ENCODE results near the gene GPR35. TPM values are rescaled to one million over a fixed set of nuclear protein-coding genes. Genes with fewer than 3 reads are reported as not detected.
"Not testable (repeated sequence)": the region's sequence is repeated elsewhere in the genome, so short reads cannot be mapped to it uniquely, and the experiment has no call there.

GPR35 gene
- polyA plus RNA-seq, 10 donors, result 0.52 to 3.0 (median 1.4) TPM

DNA sequence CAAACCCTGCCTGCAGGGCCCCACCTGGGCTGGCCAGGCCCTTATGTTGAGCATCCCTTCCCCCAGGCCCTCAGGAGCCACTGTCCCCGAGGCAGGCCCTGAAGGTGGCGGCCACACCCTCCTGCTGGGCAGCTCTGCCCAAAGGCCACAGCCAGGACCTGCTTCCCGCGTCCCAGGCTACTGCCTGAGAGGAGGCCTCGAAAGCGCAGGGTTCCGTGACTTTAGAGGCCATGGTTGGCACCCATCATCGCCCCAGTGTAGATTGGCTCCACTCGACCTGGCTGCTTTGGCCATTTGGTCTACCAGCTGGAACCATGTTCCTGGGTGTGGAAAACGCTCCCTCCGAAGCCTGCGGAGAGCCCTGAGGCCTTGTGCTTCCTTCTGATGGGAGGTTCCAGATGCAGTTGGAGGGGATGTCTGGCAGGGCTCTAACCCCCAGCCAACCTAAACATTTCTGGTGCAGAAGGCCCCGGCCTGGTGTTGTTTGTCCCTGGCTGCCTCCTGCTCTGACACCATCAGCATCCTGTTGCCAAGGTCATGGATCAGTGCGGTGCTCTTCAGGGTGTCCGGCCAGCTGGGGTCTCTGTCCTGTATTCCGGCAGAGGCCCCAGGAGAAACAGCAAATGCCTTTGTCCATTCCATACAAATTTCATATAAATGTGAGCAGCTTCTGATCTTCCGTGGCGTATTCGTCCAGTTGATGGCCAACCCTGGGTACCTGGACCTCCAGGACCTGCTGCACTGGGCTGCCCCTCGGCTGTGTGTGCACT lies 24.0 kb upstream of the GPR35 start:
- DNase-seq, result no peak

DNA sequence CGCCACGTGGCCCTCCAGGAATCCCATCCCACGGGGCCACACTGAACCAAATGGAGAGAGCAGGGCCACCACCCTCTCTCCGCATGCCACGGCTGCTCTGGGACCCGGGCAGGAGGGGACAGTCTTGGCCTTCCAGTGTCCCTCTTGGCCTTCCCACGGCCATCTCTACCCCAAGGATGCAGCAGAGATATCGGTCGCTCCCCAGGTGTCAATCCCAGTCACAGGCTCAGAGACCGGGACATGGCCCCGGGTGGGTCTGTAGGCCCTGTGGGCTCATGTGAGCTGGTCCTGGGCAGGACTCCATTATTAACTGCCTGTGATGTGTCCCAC lies 23.5 kb upstream of the GPR35 start:
- no peak for DNase-seq

DNA sequence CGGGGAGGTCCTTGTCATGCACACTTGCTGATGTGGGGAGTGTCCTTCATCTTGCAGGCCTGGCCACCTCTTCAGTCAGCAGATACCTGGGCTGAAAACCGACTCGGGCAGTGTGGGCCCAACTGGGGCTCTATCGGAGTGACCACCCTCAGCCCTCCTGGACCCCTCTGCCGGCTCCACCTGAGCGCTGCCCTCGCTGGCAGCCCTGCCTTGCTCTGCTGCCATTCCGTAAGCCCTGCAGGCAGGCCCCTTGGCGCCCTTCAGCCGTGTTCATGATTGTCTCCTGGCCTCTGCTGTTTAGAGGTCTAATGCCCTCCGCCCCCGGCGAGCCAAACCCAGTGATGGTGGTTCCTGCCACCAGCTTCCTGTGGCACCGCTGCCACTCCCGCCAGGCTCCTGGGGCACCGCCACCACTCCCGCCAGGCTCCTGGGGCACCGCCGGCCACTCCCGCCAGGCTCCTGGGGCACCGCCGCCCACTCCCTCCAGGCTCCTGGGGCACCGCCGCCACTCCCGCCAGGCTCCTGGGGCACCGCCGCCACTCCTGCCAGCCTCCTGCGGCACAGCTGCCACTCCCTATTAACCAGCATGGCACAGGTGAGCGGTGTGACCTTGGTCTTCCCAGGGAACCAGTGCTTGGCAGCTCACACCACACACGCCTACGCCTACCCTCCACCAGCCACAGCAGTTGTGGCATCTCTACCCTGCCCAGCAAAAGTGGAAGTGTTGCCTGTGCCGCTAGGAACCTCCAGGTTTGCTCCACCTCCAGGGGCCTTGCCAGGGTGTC lies 22.8 kb upstream of the GPR35 start:
- no peak for DNase-seq

DNA sequence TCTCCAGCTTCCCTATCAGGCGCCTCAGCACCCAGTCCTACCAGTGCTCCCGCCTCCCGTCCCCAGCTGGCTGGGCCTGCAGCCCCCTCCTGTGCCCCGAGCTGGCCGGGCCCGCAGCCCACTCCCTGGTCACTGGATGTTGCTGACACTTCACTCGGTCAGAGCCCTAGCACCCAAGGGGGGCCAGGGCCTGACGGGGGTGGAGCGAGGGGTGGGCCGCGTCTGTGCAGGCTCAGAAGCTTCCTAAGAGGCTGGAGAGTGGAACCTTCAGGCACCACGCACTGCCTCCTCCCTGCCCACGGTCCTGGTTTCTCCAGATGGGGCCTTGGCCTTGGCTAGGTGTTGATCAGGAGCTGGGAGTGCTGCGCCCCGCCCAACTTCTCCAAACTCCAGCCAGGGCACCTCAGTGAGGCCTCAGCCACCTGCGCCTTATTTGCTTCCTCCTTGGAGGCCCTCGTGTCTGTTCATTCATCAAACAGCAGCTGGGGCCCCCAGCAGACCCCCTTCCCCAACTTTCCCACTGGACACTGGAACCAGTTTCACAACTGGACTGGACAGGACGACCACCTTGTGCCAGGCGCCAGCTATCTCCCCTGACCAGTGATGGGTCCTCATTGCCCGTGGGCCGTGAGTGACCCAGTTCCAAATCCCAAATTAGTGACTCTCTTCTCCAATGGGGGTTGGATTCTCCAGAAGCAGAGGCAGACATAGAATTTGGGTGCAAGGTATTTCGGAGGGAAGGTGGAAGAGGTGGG lies 22.0 kb upstream of the GPR35 start:
- DNase-seq, result no peak

DNA sequence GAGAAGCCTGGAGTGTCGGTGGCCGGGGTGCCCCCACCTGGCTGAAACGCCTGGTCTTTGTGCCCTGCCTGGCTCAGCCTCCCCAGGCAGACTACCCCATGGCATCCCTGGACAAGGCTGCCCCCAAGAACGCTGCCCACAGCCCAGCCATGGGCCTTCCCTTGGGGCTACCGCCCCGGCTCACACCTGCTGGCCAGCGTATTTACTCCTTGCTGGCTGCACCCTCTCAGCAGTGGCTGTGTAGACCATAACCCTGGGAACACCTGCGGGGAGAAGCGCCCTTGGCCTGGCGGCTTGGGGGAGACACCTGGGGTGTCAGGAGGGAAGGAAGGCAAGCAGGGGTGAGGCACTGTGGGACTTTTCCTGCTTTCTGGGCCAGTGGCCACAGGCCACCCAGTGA lies 21.4 kb upstream of the GPR35 start:
- no peak for DNase-seq

DNA sequence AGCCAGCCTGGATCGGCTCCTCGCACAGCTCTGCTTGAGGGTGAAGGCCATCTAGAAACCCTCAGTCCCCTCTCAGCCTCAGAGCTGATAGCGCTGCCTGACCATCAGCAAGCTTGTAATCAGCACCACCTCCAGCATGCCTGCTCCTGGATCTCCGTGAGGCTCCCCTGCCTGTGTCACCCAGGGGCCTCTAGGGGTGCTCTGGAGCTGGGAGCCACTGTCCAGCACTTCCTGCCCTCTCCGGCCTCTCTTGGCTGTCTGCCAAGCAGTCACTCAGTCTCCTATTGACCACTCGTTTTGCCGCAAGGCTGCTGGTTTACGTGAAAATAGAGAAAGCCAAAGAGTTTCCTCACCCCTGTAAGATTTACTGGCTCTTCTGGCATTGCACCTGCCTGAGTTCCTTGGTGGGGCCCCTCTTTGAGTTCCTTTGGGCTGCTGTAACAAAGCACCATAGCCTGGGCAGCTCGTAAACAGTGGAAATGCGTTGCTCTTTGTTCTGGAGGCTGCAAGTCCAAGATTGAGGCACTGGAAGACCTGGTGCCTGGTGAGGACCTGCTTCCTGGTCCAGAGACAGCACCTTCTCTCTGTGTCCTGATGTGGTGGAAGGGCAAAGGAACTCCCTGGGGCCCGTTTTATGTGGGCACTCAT lies 20.9 kb upstream of the GPR35 start:
- peak in 2 of 3 donors; percentile 56 to 75 for DNase-seq

DNA sequence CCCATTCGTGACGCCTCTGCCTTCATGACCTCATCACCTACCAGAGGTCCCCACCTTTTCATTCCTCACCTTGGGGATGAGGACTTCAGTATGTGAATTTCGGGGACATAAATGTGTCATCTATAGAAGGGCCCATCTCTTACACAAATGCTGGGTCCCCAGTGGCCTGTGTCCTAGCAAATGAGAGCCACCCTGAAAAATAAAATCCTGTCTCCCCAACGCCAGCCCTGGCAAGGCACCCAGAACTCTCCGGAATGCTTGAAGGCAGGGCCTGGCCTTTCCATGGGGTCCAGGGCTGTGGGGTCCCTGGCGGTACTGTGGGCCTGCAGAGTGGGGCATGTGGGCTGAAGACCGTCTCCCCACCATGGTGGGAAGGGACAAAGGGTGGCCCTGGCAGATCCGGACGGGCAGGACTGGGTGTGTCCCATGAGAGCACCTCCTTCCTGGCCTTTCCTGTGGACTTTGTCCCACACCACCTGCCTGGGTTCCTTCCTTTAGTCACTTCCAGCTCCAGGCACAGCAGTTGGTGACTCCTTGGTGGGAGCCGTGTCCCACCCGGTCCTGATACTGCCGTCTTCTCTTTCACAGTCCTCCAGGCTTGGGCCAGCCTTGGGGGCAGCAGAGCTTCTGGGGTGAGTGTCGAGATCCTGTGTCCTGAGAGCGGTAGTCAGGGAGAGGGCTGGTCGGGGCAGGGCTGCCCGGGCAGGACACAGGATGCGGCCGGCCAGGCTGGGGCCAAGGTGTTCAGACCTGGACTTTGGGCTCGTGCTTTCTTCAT lies 20.2 kb upstream of the GPR35 start:
- no peak for DNase-seq

DNA sequence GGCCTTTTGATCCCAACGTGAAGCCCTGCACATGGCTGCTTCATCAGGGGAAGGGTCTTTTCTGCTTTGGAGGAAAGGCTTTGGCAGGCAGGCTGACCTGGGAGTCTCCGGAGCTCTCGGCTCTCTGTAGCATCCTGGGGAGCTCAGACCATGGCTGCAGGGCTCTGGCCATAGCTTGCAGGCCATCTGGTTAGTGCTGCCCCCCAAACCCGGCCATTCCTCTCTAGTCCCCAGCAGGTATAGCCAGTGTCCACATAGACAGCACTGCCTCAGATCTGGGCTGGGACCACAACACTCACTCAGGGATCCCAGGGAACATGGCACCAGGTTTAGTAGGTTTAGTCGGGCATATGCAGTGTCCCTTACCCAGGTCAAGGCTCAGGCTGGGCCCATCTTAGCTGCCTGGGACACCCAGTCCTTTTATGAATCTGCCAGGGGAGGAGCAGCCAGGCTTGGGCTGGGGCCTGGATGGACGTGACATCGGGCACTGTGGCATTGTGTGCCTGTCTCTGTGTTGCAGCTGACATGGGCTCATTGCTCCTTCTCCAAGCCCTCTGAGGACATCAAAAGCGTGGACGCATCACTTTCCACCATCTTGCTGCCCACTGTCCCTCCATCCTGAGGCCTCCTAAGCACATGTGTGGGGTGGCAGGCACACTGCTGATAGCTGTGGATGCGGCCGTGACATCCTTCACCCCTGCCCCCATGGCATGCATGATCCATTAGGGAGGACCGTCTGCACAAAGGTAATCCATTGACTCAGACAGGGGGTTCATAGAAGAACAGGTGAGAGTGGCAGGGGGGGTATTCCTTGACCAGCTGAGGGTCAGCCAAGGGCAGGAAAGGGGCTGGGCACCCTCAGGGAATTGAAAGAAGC lies 19.2 kb upstream of the GPR35 start:
- no peak for DNase-seq

DNA sequence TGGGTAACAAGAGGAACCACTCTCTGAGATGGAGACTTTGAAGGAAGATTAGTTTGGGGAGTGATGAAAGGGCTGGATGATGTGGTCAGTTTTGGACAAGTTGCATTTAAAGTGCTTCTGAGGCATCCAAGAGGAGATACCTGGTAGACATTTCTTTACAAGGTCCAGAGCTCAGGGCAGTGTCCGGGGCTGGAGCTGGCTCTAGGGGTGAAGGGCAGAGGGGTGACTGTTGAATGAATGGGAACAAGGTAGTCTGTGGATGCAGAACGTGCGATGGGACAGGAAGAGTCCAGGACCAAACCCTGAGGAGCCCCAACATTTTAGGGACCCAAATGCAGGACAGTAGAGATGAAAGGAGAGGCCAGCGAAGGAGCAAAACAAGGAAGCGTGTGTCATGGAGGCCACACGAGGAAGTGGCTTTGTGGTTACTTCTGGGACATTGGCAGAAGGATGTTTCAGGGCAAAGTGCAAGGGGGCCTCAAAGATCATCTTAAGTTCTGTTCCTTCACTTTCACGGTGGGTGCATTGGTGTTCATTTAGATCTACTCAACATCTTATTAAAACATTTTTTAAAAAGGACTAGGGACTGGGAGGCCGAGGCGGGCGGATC lies 13.6 kb upstream of the GPR35 start:
- no peak for DNase-seq

DNA sequence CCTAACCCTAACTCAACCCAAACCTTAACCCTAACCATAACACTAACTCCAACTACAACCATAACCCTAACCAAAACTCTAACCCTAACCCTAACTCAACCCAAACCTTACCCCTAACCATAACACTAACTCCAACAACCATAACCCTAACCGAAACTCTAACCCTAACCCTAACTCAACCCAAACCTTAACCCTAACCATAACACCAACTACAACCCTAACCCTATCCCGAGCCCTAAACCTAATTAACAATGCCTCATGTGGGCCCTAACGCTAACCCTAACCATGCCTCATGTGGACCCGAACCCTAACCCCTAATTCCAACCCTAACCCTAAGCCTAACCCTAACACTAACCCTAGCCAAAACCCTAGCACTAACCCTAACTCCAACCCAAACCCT lies 11.5 kb upstream of the GPR35 start:
- DNase-seq, result no peak

DNA sequence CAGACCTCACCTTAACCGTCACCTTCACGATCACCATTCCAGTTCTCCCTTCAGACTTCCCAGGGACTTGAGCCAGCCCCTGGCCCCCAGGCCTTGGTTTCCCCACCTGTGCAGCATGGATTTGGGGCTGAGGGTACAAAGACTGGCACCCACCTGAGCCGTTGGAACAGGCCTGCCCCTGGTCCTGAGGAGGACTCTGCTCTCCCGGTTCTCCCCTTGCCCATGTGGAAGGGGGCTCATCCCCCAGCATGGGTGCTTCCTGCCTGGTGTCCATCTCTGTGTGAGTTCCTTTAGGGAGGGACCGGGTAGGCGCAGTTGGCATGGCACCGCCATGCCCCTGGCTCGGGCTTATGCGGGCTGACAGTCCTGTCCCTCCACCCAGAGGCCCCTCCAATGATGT lies 10.9 kb upstream of the GPR35 start:
- DNase-seq, result no peak

DNA sequence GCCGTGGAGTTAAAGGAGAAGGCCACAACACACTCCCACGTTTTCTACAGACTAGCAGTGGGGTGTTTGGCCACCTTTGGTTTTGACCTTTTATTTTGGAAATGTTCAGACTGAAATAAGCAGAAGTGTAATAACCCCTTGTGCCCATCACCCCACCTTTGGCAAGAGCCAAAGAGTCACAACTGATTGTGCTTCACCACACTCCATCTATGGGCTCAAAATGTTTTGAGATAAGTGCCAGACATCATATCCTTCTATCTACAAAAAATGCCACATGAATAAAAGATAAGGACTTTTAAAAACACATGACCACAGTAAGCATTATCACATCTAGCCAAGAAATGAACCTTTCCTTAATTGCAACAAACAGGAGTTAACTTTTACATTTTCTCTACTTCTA lies 9.9 kb upstream of the GPR35 start:
- DNase-seq, result no peak

DNA sequence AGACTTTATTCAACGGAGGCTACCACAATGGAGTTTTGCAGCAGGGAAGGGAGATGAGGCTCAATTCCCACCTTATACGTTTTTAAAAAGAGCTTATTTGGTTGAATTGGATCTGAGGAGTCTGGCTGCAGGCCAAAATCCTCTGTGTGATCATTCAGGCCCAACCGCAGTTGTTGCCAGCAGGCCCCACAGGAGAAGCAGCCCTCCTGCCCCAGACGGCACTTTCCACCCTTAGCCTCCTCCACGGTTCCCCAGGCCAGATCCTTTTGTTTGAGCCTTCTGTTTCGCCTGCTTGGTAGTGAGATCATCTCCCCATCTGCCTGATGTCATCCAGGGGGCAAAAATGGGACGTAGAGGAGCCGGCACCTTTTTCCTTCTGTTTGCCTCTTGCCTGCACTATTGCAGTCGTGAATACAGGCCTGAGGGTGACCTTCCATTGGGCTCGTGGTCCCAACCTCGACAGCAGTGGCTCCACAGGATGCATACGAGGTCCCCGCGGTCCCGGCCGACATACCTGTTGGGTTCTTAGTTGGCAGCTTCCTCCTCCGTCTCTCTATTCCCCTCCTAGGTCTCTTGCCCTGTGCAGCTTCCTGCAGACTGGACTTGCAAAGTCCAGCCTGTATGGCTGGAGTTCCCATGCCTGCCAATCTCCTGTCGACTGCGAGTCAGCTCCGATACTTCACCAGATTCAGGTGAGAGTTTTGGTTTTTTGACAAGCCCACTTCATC lies 9.3 kb upstream of the GPR35 start:
- DNase-seq, result no peak

DNA sequence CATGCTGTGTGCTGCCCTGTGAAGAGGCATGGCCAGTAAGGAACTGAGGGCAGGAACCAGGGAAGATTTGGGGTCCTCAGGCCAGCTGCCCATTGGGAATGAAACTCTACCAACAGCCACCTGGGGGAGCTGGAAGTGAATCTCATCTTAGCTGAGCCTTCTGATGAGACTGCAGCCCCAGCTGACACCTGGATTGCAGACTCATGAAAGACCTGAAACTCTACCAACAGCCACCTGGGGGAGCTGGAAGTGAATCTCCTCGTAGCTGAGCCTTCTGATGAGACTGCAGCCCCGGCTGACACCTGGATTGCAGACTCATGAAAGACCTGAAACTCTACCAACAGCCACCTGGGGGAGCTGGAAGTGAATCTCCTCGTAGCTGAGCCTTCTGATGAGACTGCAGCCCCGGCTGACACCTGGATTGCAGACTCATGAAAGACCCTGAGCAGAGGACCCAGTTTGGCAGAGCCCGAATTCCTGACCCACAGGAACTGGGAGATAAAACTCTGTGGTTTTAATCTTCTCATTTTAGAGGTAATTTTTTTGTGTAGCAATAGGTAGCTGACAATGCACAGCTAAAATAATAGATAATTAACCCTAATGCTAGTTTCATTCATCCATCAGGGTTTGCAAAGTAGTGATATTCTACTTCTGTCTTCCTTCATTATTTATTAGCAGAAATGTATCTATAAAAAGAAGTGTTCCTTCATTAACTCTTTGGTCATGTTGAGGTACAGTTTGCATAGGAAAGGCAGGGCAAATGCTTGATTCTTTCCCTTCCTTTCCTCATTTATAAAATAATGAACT lies 8.2 kb upstream of the GPR35 start:
- DNase-seq, result not testable (repeated sequence)

DNA sequence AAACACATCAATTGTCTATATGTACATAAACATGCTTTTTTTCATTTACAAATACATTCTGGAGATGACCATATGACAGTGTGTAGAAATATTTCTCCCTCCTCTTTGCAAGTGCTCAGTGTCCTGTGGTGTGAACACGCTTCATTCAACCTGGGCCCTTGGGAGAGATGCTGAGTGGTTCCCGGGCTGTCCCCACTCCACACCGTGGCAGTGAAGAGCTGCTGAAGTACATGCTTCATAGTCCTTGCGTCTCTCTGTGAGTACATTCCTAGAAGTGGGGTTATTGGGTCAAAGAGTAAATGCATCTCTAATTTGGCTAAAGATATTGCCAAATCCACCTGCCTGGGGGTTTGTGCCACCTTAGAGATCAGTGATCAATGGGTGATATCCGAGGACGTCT lies 6.5 kb upstream of the GPR35 start:
- no peak for DNase-seq

DNA sequence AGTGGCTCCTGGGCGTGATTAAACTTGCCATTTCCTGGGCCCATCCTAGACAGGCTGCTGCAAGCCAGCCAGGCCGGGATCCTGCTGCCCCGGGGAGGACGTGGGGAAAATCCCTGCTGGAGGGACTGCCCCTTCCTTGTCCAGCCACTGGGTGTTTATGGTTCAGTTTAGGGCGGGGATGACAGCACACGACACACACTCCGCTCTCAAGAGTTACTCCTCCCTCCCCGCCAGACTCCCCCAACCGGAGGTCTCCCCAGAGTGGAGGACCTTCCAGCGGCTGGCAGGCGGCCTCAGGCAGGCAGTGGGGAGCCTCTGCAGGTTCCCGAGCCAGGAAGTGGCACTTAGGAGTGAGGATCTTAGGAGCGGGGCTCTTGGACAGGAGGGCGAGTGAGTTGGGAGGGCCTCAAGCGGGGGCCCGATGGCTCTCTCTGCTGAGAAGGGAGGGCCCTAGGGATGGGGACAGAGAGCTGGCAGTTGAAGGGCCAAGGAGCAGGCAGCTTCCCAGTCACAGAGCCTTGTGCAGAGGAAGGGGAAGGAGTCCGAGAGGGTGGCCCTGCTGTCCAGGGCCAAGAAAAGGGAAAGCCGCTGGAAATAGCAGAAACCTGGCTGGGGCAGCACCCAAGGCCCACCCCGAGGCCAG lies 5.7 kb upstream of the GPR35 start:
- no peak for DNase-seq

DNA sequence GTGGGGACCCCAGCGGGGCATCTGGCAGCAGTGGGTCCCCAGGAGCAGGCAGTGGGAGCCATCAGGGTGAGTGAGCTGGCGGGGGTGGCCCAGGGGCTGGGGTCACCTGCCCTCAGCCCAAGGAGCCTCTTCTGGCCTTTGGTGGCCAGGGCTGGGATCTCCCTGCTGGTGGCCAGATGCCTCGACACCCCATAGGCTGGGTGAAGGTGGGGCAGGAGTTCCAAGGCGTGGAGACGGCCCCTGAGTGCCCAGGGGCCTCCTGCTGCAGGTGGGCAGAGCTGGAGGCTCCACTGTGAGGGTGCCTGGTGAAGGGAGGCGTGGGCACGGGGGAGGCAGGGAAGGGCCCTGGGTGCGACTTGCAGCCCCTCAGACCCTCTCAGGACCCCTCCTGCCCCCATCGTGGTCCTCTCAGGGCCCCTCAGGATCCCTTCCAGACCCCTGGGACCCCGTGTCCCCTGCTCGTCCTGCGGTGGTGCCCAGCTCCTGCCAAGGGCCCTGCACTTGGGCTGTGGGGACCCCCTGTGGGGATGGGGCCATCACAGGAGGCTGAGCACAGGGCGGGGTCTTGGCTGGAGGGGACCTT lies 5.0 kb upstream of the GPR35 start:
- no peak for DNase-seq
